GM20000 (cell line): Measurements from ENCODE around the gene PAQR8.
"Not testable (repeated sequence)": the region's sequence is repeated elsewhere in the genome, so short reads cannot be mapped to it uniquely, and the experiment has no call there.

Source experiments
- DNase-seq: peaks from one replicate; pipeline ENCODE4 v3.0.0; 2012; ENCODE audit warnings: low spot score
- CTCF ChIP-seq: IDR thresholded peaks from 2 replicates; pipeline ENCODE4 v1.5.1; 2012; ENCODE audit warnings: mild to moderate bottlenecking, control low read depth; ENCODE audit errors: extremely low read depth, missing control alignments

Gene PAQR8

GRCh38 chr6:52419809-52420667 lies 58.1 kb downstream of the PAQR8 start, which contains the start of gene EFHC1:
TSS of gene EFHC1 (plus strand) at chr6:52420342. CDS start at chr6:52420411, 69 bp downstream.
- no peak for TF ChIP-seq CTCF
- peak; percentile 93 for DNase-seq

GRCh38 chr6:52420668-52421358 lies 58.9 kb downstream of the PAQR8 start:
- DNase-seq = no peak

GRCh38 chr6:52422156-52422555 lies 60.2 kb downstream of the PAQR8 start:
- no peak for TF ChIP-seq CTCF

More at GRCh38 chr6:52420668-52421358, 58.9 kb downstream of the PAQR8 start:
- no peak for TF ChIP-seq CTCF

GRCh38 chr6:52423448-52423847 lies 61.5 kb downstream of the PAQR8 start:
- DNase-seq = no peak
- TF ChIP-seq CTCF = no peak

More at GRCh38 chr6:52422156-52422555, 60.2 kb downstream of the PAQR8 start:
- DNase-seq = no peak

GRCh38 chr6:52423971-52424381 lies 62.0 kb downstream of the PAQR8 start:
- no peak for TF ChIP-seq CTCF
- no peak for DNase-seq

- DNase-seq = no peak
- no peak for TF ChIP-seq CTCF
These were observed 62.6 kb downstream of the PAQR8 start for GRCh38 chr6:52424513-52424912.

GRCh38 chr6:52426667-52427066 lies 64.7 kb downstream of the PAQR8 start:
- no peak for DNase-seq
- no peak for TF ChIP-seq CTCF

- DNase-seq = not testable (repeated sequence)
These were observed 71.3 kb downstream of the PAQR8 start for GRCh38 chr6:52433294-52433693.
